Measurements from ENCODE around the gene SERF2.
"Not testable (repeated sequence)": the region's sequence is repeated elsewhere in the genome, so short reads cannot be mapped to it uniquely, and the experiment has no call there.

SERF2 gene

GRCh38 chr15:43791993-43792760 is at the start of gene SERF2:
Gene SERF2, plus strand, starts transcription at chr15:43792320. Its CDS starts 57 bp downstream, at chr15:43792377.
- peak; percentile 100 for DNase-seq

- DNase-seq = peak; percentile 86
Observed at GRCh38 chr15:43746245-43746902, 45.7 kb upstream of the SERF2 start, which contains the start of gene PDIA3. Gene PDIA3, plus strand, starts transcription at chr15:43746438. Its CDS starts 102 bp downstream, at chr15:43746540.

GRCh38 chr15:43746903-43747309 is 45.2 kb upstream of the SERF2 start:
- DNase-seq = not testable (repeated sequence)

GRCh38 chr15:43748376-43748775 is 43.7 kb upstream of the SERF2 start:
- DNase-seq = no peak

- DNase-seq = no peak
Observed at GRCh38 chr15:43749690-43750345, 42.3 kb upstream of the SERF2 start.

GRCh38 chr15:43751885-43752284 is 40.2 kb upstream of the SERF2 start:
- no peak for DNase-seq

GRCh38 chr15:43762824-43763223 is 29.3 kb upstream of the SERF2 start:
- no peak for DNase-seq

- no peak for DNase-seq
Observed at GRCh38 chr15:43763819-43764446, 28.2 kb upstream of the SERF2 start.

- peak; percentile 67 for DNase-seq
Observed at GRCh38 chr15:43769584-43770228, 22.4 kb upstream of the SERF2 start.

GRCh38 chr15:43771816-43772215 is 20.3 kb upstream of the SERF2 start:
- no peak for DNase-seq

- no peak for DNase-seq
Observed at GRCh38 chr15:43772624-43773023, 19.5 kb upstream of the SERF2 start.

GRCh38 chr15:43774062-43774461 is 18.1 kb upstream of the SERF2 start:
- no peak for DNase-seq

- DNase-seq = no peak
Observed at GRCh38 chr15:43775411-43775965, 16.6 kb upstream of the SERF2 start.

GRCh38 chr15:43776101-43776717 is 15.9 kb upstream of the SERF2 start:
- DNase-seq = no peak

GRCh38 chr15:43776718-43777266 is 15.3 kb upstream of the SERF2 start, which contains the start of gene ELL3:
Gene ELL3, minus strand, starts transcription at chr15:43776966. Its CDS starts 65 bp downstream, at chr15:43776901.
- peak; percentile 79 for DNase-seq

GRCh38 chr15:43777267-43777914 is 14.7 kb upstream of the SERF2 start:
- DNase-seq = peak; percentile 81

- DNase-seq = no peak
Observed at GRCh38 chr15:43779016-43779415, 13.1 kb upstream of the SERF2 start.

- DNase-seq = no peak
Observed at GRCh38 chr15:43789409-43789808, 2.7 kb upstream of the SERF2 start.

- peak; percentile 34 for DNase-seq
Observed at GRCh38 chr15:43792761-43793476, 799 bp downstream of the SERF2 start.

- DNase-seq = no peak
Observed at GRCh38 chr15:43793647-43794046, 1.5 kb downstream of the SERF2 start.
